NB4 (cell line): ENCODE results near the gene KLF4.

Experiments
- POLR2A ChIP-seq: IDR thresholded peaks from 2 replicates; pipeline ENCODE4 v1.6.1; 2011; ENCODE audit warnings: mild to moderate bottlenecking; ENCODE audit not compliant: insufficient read length; ENCODE audit errors: extremely low read depth
- TF ChIP-seq, protein P1 (sequence below): IDR thresholded peaks from one replicate; pipeline ENCODE4 v1.5.1; 2012; ENCODE audit warnings: low read depth, low read length
- TF ChIP-seq, protein P2 (sequence below): IDR thresholded peaks from 2 replicates; pipeline ENCODE4 v1.6.1; 2011; ENCODE audit warnings: low read depth, low read length

DNA sequence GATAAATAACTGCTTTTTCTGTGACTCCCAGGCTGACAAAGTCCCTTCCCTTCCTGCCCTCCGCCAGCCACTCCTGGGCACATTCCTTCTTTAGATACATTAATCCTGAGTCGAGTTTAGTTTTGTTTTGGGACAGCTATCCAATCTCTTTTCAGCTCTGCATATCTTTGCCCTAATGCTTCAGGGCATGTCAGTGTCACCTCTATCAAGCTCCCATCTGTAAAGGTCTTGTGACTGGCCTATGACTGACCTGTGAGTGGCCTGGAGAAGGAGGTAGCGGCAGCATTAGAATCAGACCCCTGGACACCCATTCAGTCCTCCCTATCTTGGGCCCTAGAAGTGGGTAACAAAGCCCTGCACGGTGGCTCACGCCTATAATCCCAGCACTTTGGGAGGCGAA is 34.0 kb upstream of the KLF4 start:
- TF ChIP-seq, protein P1, sequence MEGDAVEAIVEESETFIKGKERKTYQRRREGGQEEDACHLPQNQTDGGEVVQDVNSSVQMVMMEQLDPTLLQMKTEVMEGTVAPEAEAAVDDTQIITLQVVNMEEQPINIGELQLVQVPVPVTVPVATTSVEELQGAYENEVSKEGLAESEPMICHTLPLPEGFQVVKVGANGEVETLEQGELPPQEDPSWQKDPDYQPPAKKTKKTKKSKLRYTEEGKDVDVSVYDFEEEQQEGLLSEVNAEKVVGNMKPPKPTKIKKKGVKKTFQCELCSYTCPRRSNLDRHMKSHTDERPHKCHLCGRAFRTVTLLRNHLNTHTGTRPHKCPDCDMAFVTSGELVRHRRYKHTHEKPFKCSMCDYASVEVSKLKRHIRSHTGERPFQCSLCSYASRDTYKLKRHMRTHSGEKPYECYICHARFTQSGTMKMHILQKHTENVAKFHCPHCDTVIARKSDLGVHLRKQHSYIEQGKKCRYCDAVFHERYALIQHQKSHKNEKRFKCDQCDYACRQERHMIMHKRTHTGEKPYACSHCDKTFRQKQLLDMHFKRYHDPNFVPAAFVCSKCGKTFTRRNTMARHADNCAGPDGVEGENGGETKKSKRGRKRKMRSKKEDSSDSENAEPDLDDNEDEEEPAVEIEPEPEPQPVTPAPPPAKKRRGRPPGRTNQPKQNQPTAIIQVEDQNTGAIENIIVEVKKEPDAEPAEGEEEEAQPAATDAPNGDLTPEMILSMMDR, result no peak
- TF ChIP-seq, protein P2, sequence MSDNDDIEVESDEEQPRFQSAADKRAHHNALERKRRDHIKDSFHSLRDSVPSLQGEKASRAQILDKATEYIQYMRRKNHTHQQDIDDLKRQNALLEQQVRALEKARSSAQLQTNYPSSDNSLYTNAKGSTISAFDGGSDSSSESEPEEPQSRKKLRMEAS, result no peak
- no peak for TF ChIP-seq POLR2A
